Activated CD4-positive, alpha-beta T cell treated with anti-CD3 and anti-CD28 coated beads for 36 hours (primary cell): ENCODE data around the gene SCN3A. TPM values are rescaled to one million over a fixed set of nuclear protein-coding genes. Genes with fewer than 3 reads are reported as not detected.

ENCODE experiments used
- ATAC-seq: fragments of 200-7000 bp; cut with Tn5 transposase; one replicate; pipeline ENCODE4 v1.10.0; 2021; ENCODE audit warnings: mild to moderate bottlenecking, moderate library complexity
- CTCF ChIA-PET: fragments of 350-600 bp; sonication (Branson Sonifier 250); formaldehyde crosslinking; loops from one replicate; lab custom pipeline; 2021; ENCODE audit warnings: antibody characterized with exemption; lab: Charles Lee
- POLR2A ChIA-PET: fragments of 350-600 bp; sonication (Branson Sonifier 250); formaldehyde crosslinking; loops from one replicate; lab custom pipeline; 2021; ENCODE audit warnings: antibody characterized with exemption, inconsistent platforms; lab: Charles Lee
- DNase-seq: peaks from one replicate; pipeline ENCODE4 v3.0.0-alpha.2; 2020
- H3K27ac Mint-ChIP-seq: one replicate; pipeline ENCODE4 v1.8.0; 2021; ENCODE audit warnings: mixed read lengths
- H3K27me3 Mint-ChIP-seq: one replicate; pipeline ENCODE4 v1.8.0; 2021; ENCODE audit warnings: mixed read lengths
- H3K36me3 Mint-ChIP-seq: one replicate; pipeline ENCODE4 v1.8.0; 2021; ENCODE audit warnings: low read depth, mixed read lengths
- H3K4me1 Mint-ChIP-seq: one replicate; pipeline ENCODE4 v1.8.0; 2021; ENCODE audit warnings: mixed read lengths
- H3K4me3 Mint-ChIP-seq: one replicate; pipeline ENCODE4 v1.8.0; 2021; ENCODE audit warnings: mild to moderate bottlenecking, moderate library complexity, mixed read lengths
- H3K9me3 Mint-ChIP-seq: one replicate; pipeline ENCODE4 v1.8.0; 2021; ENCODE audit warnings: low read depth, mixed read lengths
- intact Hi-C, 2 experiments: fragments of 100-400 bp; cut with DNase I in 1 of 2; cut with micrococcal nuclease in 1 of 2; formaldehyde crosslinking; loops; one replicate each; pipeline versions ENCODE4 v1.14.2 to v1.15.1; 2022 to 2024; cut with DNase I, micrococcal nuclease
- total RNA-seq, 2 experiments: library from RNA; stranded (reverse); gene quantifications; one replicate each; pipeline ENCODE4 v1.2.3, GENCODE V29; 2021

The SCN3A gene
- total RNA-seq, result under 1 TPM; 0.23 to 0.30 TPM

- peak; percentile 30 for DNase-seq
- CTCF ChIA-PET, result interaction anchor here (0.6 to 4.1 kb wide), 20 partner anchors 8 to 466 kb away, joined by 3 to 41 read pairs (median 4); no protein-coding TSS in a partner anchor
- peak; percentile 19 for ATAC-seq
- Mint-ChIP-seq H3K27me3 (peaks cover 2% of the 10 kb centered on the region), H3K27ac (no peak within 1 kb of the TSS), H3K9me3 (no peaks in the 10 kb centered on the region), H3K4me3 (no peak within 1 kb of the TSS), H3K36me3 (no peaks in the 10 kb centered on the region), H3K4me1 (no peaks in the 10 kb centered on the region)
- POLR2A ChIA-PET, result no interaction called here
- intact Hi-C loops, result loop anchor here (1.0 to 10.0 kb wide), 6 partner anchors 62 to 469 kb away; no protein-coding TSS in a partner anchor
Observed at GRCh38 chr2:165203689-165204559, at the start of gene SCN3A. Gene SCN3A, minus strand, starts transcription at chr2:165204050. Its CDS starts 27,656 bp downstream, at chr2:165176394.

- DNase-seq (no peak), ATAC-seq (no peak)
- Mint-ChIP-seq H3K4me3 (no peak overlapping the region), H3K4me1 (no peaks in the 10 kb centered on the region), H3K27ac (no peak overlapping the region), H3K27me3 (peaks cover 3% of the 10 kb centered on the region), H3K9me3 (no peaks in the 10 kb centered on the region), H3K36me3 (no peaks in the 10 kb centered on the region)
- ChIA-PET CTCF (no interaction called here), POLR2A (no interaction called here)
- intact Hi-C loops, result no loop called here
Observed at GRCh38 chr2:165253178-165253577, 49.3 kb upstream of the SCN3A start.

- Mint-ChIP-seq H3K36me3 (no peaks in the 10 kb centered on the region), H3K27ac (no peak overlapping the region), H3K4me1 (no peaks in the 10 kb centered on the region), H3K4me3 (no peak overlapping the region), H3K9me3 (no peaks in the 10 kb centered on the region), H3K27me3 (peaks cover 2% of the 10 kb centered on the region)
- no peak for ATAC-seq
- no peak for DNase-seq
- POLR2A ChIA-PET, result no interaction called here
- CTCF ChIA-PET, result interaction anchor here (0.8 kb wide), 1 partner anchor 47 kb away, joined by 3 read pairs; the partner anchor contains the start of gene SCN3A
- intact Hi-C loops, result no loop called here
Observed at GRCh38 chr2:165251366-165251765, 47.5 kb upstream of the SCN3A start.

GRCh38 chr2:165248238-165248637 lies 44.4 kb upstream of the SCN3A start:
- intact Hi-C loops, result no loop called here
- ChIA-PET POLR2A (no interaction called here), CTCF (no interaction called here)
- DNase-seq, result no peak
- peaks cover 2% of the 10 kb centered on the region for H3K27me3 Mint-ChIP-seq
- no peak for ATAC-seq
- no peaks in the 10 kb centered on the region for H3K9me3 Mint-ChIP-seq
- H3K36me3 Mint-ChIP-seq, result no peaks in the 10 kb centered on the region
- H3K4me1 Mint-ChIP-seq, result no peaks in the 10 kb centered on the region
- H3K27ac Mint-ChIP-seq, result no peak overlapping the region
- no peak overlapping the region for H3K4me3 Mint-ChIP-seq

GRCh38 chr2:165245081-165245793 lies 41.4 kb upstream of the SCN3A start:
- Mint-ChIP-seq H3K4me3 (no peak overlapping the region), H3K9me3 (no peaks in the 10 kb centered on the region), H3K27me3 (peaks cover 2% of the 10 kb centered on the region), H3K36me3 (no peaks in the 10 kb centered on the region), H3K27ac (no peak overlapping the region), H3K4me1 (no peaks in the 10 kb centered on the region)
- DNase-seq (no peak), ATAC-seq (no peak)
- intact Hi-C loops, result no loop called here
- POLR2A ChIA-PET, result no interaction called here
- CTCF ChIA-PET, result no interaction called here

- no peak for DNase-seq
- ChIA-PET POLR2A (no interaction called here), CTCF (interaction anchor here (0.6 kb wide), 1 partner anchor 402 kb away, joined by 3 read pairs; no protein-coding TSS in a partner anchor)
- ATAC-seq, result no peak
- intact Hi-C loops, result no loop called here
- Mint-ChIP-seq H3K4me3 (no peak overlapping the region), H3K27ac (no peak overlapping the region), H3K9me3 (no peaks in the 10 kb centered on the region), H3K27me3 (no peaks in the 10 kb centered on the region), H3K4me1 (no peaks in the 10 kb centered on the region), H3K36me3 (no peaks in the 10 kb centered on the region)
Observed at GRCh38 chr2:165240916-165241315, 37.1 kb upstream of the SCN3A start.

GRCh38 chr2:165239856-165240515 lies 36.1 kb upstream of the SCN3A start:
- CTCF ChIA-PET, result interaction anchor here (0.7 to 1.9 kb wide), 12 partner anchors 10 to 713 kb away, joined by 3 to 9 read pairs (median 3); no protein-coding TSS in a partner anchor
- DNase-seq, result no peak
- H3K36me3 Mint-ChIP-seq, result no peaks in the 10 kb centered on the region
- ATAC-seq, result no peak
- H3K4me1 Mint-ChIP-seq, result no peaks in the 10 kb centered on the region
- no peaks in the 10 kb centered on the region for H3K9me3 Mint-ChIP-seq
- H3K27ac Mint-ChIP-seq, result no peak overlapping the region
- intact Hi-C loops, result loop anchor here (1.0 to 10.0 kb wide), 3 partner anchors 53 to 635 kb away; no protein-coding TSS in a partner anchor
- H3K4me3 Mint-ChIP-seq, result no peak overlapping the region
- no peaks in the 10 kb centered on the region for H3K27me3 Mint-ChIP-seq
- POLR2A ChIA-PET, result no interaction called here

GRCh38 chr2:165239230-165239629 lies 35.4 kb upstream of the SCN3A start, which contains the start of gene SCN2A:
Gene SCN2A, plus strand, starts transcription at chr2:165239414. Its CDS starts 56,410 bp downstream, at chr2:165295824.
- intact Hi-C loops, result loop anchor here (1.0 to 10.0 kb wide), 3 partner anchors 54 to 636 kb away; no protein-coding TSS in a partner anchor
- Mint-ChIP-seq H3K4me1 (no peaks in the 10 kb centered on the region), H3K9me3 (no peaks in the 10 kb centered on the region), H3K36me3 (no peaks in the 10 kb centered on the region), H3K4me3 (no peak within 1 kb of the TSS), H3K27me3 (no peaks in the 10 kb centered on the region), H3K27ac (no peak within 1 kb of the TSS)
- DNase-seq (no peak), ATAC-seq (no peak)
- ChIA-PET POLR2A (no interaction called here), CTCF (interaction anchor here (0.7 to 1.9 kb wide), 12 partner anchors 10 to 713 kb away, joined by 3 to 9 read pairs (median 3); no protein-coding TSS in a partner anchor)

GRCh38 chr2:165238295-165238694 lies 34.4 kb upstream of the SCN3A start:
- H3K27ac Mint-ChIP-seq, result no peak overlapping the region
- no peaks in the 10 kb centered on the region for H3K4me1 Mint-ChIP-seq
- intact Hi-C loops, result loop anchor here (1.0 to 10.0 kb wide), 3 partner anchors 55 to 637 kb away; no protein-coding TSS in a partner anchor
- H3K4me3 Mint-ChIP-seq, result no peak overlapping the region
- ChIA-PET POLR2A (no interaction called here), CTCF (interaction anchor here (1.3 to 1.9 kb wide), 3 partner anchors 19 to 64 kb away, joined by 3 to 9 read pairs (median 3); no protein-coding TSS in a partner anchor)
- ATAC-seq (no peak), DNase-seq (peak; percentile 6)
- H3K36me3 Mint-ChIP-seq, result no peaks in the 10 kb centered on the region
- no peaks in the 10 kb centered on the region for H3K9me3 Mint-ChIP-seq
- no peaks in the 10 kb centered on the region for H3K27me3 Mint-ChIP-seq

GRCh38 chr2:165237056-165237455 lies 33.2 kb upstream of the SCN3A start:
- ChIA-PET POLR2A (no interaction called here), CTCF (no interaction called here)
- Mint-ChIP-seq H3K27ac (no peak overlapping the region), H3K36me3 (no peaks in the 10 kb centered on the region), H3K9me3 (no peaks in the 10 kb centered on the region), H3K4me3 (no peak overlapping the region), H3K4me1 (no peaks in the 10 kb centered on the region), H3K27me3 (no peaks in the 10 kb centered on the region)
- DNase-seq (no peak), ATAC-seq (no peak)
- intact Hi-C loops, result loop anchor here (5.0 to 10.0 kb wide), 2 partner anchors 165 to 638 kb away; no protein-coding TSS in a partner anchor

GRCh38 chr2:165227571-165227970 lies 23.7 kb upstream of the SCN3A start:
- no peak for DNase-seq
- H3K36me3 Mint-ChIP-seq, result no peaks in the 10 kb centered on the region

More at GRCh38 chr2:165227571-165227970, 23.7 kb upstream of the SCN3A start:
- ChIA-PET POLR2A (no interaction called here), CTCF (no interaction called here)
- no peak for ATAC-seq
- H3K4me1 Mint-ChIP-seq, result no peaks in the 10 kb centered on the region
- intact Hi-C loops, result no loop called here
- H3K27me3 Mint-ChIP-seq, result no peaks in the 10 kb centered on the region
- no peaks in the 10 kb centered on the region for H3K9me3 Mint-ChIP-seq
- H3K27ac Mint-ChIP-seq, result no peak overlapping the region
- H3K4me3 Mint-ChIP-seq, result no peak overlapping the region
